Esophagus squamous epithelium (tissue), 4 donors: ENCODE results near the gene LDB2.

Source experiments
- CTCF ChIP-seq, 6 experiments: fragments of 450-650 bp in 4 of 6; fragments of 200-600 bp in 2 of 6; sonication (generic) in 2 of 6; IDR thresholded peaks; one replicate each; pipeline ENCODE4 v1.5.1; 2016 to 2019; ENCODE audit warnings: antibody characterized with exemption in 6 of 6, mild to moderate bottlenecking in 4 of 6, moderate library complexity in 4 of 6
- POLR2A ChIP-seq, 4 donors: fragments of 450-650 bp; IDR thresholded peaks; one replicate each; pipeline ENCODE4 v1.6.1; 2017; ENCODE audit warnings: antibody characterized with exemption in 4 of 4, mild to moderate bottlenecking in 4 of 4, moderate library complexity in 3 of 4

GRCh38 chr4:16466581-16466980 is 431.9 kb downstream of the LDB2 start:
- TF ChIP-seq POLR2A (IDR thresholded peaks at IDR 0.05) = no peak
- no peak for TF ChIP-seq CTCF (IDR thresholded peaks at IDR 0.05)
